ENCODE data around the gene FOXP1.
"Not testable (repeated sequence)": the region's sequence is repeated elsewhere in the genome, so short reads cannot be mapped to it uniquely, and the experiment has no call there.

Gene FOXP1

GRCh38 chr3:71346061-71346460 is 237.5 kb downstream of the FOXP1 start:
- no peak overlapping the region for H3K4me3 ChIP-seq (ENCODE audit: low read length)
- no peak for DNase-seq (ENCODE audit: low read depth, low spot score)

GRCh38 chr3:71345429-71346040 is 238.0 kb downstream of the FOXP1 start:
- no peak for DNase-seq (ENCODE audit: low read depth, low spot score)
- H3K4me3 ChIP-seq (ENCODE audit: low read length) = no peak overlapping the region

GRCh38 chr3:71341721-71342120 is 241.8 kb downstream of the FOXP1 start:
- no peak for DNase-seq (ENCODE audit: low read depth, low spot score)
- H3K4me3 ChIP-seq (ENCODE audit: low read length) = no peak overlapping the region

- no peak for DNase-seq (ENCODE audit: low read depth, low spot score)
- no peak overlapping the region for H3K4me3 ChIP-seq (ENCODE audit: low read length)
Observed at GRCh38 chr3:71339049-71339448, 244.5 kb downstream of the FOXP1 start.

- no peak overlapping the region for H3K4me3 ChIP-seq (ENCODE audit: low read length)
- DNase-seq (ENCODE audit: low read depth, low spot score) = no peak
Observed at GRCh38 chr3:71332813-71333212, 250.7 kb downstream of the FOXP1 start.

GRCh38 chr3:71330909-71331308 is 252.6 kb downstream of the FOXP1 start:
- no peak for DNase-seq (ENCODE audit: low read depth, low spot score)
- no peak overlapping the region for H3K4me3 ChIP-seq (ENCODE audit: low read length)

GRCh38 chr3:71330505-71330904 is 253.0 kb downstream of the FOXP1 start:
- DNase-seq (ENCODE audit: low read depth, low spot score) = no peak
- H3K4me3 ChIP-seq (ENCODE audit: low read length) = no peak overlapping the region

GRCh38 chr3:71329817-71330216 is 253.7 kb downstream of the FOXP1 start:
- no peak overlapping the region for H3K4me3 ChIP-seq (ENCODE audit: low read length)
- no peak for DNase-seq (ENCODE audit: low read depth, low spot score)

GRCh38 chr3:71328926-71329325 is 254.6 kb downstream of the FOXP1 start:
- DNase-seq (ENCODE audit: low read depth, low spot score) = no peak

GRCh38 chr3:71327936-71328335 is 255.6 kb downstream of the FOXP1 start:
- no peak overlapping the region for H3K4me3 ChIP-seq (ENCODE audit: low read length)
- DNase-seq (ENCODE audit: low read depth, low spot score) = no peak

More at GRCh38 chr3:71328926-71329325, 254.6 kb downstream of the FOXP1 start:
- no peak overlapping the region for H3K4me3 ChIP-seq (ENCODE audit: low read length)

GRCh38 chr3:71325715-71326114 is 257.8 kb downstream of the FOXP1 start:
- no peak for DNase-seq (ENCODE audit: low read depth, low spot score)

GRCh38 chr3:71324224-71324623 is 259.3 kb downstream of the FOXP1 start:
- DNase-seq (ENCODE audit: low read depth, low spot score); H3K4me3 ChIP-seq (ENCODE audit: low read length): not testable (repeated sequence)

More at GRCh38 chr3:71325715-71326114, 257.8 kb downstream of the FOXP1 start:
- H3K4me3 ChIP-seq (ENCODE audit: low read length) = no peak overlapping the region

GRCh38 chr3:71323558-71323957 is 260.0 kb downstream of the FOXP1 start:
- H3K4me3 ChIP-seq (ENCODE audit: low read length) = no peak overlapping the region
- DNase-seq (ENCODE audit: low read depth, low spot score) = no peak

- DNase-seq (ENCODE audit: low read depth, low spot score) = no peak
- no peak overlapping the region for H3K4me3 ChIP-seq (ENCODE audit: low read length)
Observed at GRCh38 chr3:71322154-71322553, 261.4 kb downstream of the FOXP1 start.

- H3K4me3 ChIP-seq (ENCODE audit: low read length) = no peak overlapping the region
- DNase-seq (ENCODE audit: low read depth, low spot score) = no peak
Observed at GRCh38 chr3:71319771-71320170, 263.8 kb downstream of the FOXP1 start.

GRCh38 chr3:71318458-71318827 is 265.1 kb downstream of the FOXP1 start:
- no peak for DNase-seq (ENCODE audit: low read depth, low spot score)
- no peak overlapping the region for H3K4me3 ChIP-seq (ENCODE audit: low read length)

- peak; percentile 29 for DNase-seq (ENCODE audit: low read depth, low spot score)
- H3K4me3 ChIP-seq (ENCODE audit: low read length) = no peak overlapping the region
Observed at GRCh38 chr3:71317749-71318457, 265.6 kb downstream of the FOXP1 start.

GRCh38 chr3:71317140-71317539 is 266.4 kb downstream of the FOXP1 start:
- H3K4me3 ChIP-seq (ENCODE audit: low read length) = no peak overlapping the region
- no peak for DNase-seq (ENCODE audit: low read depth, low spot score)

GRCh38 chr3:71316066-71316777 is 267.3 kb downstream of the FOXP1 start:
- H3K4me3 ChIP-seq (ENCODE audit: low read length) = no peak overlapping the region
- no peak for DNase-seq (ENCODE audit: low read depth, low spot score)

GRCh38 chr3:71315431-71315830 is 268.1 kb downstream of the FOXP1 start:
- DNase-seq (ENCODE audit: low read depth, low spot score) = no peak
- no peak overlapping the region for H3K4me3 ChIP-seq (ENCODE audit: low read length)

Measured in Jurkat, Clone E6-1 (cell line).